Smooth muscle cell (in vitro differentiated cells): ENCODE results near the gene BMAL1. TPM values are rescaled to one million over a fixed set of nuclear protein-coding genes. Genes with fewer than 3 reads are reported as not detected.

Experiments used
- DNase-seq: peaks from one replicate; lab custom pipeline; 2025; ENCODE audit not compliant: unreplicated experiment; lab: John Stamatoyannopoulos, UW
- H2AFZ ChIP-seq: fragments of 200-600 bp; sonication (generic); 2 replicates; pipeline ENCODE4 v1.6.0; 2016; ENCODE audit warnings: antibody characterized with exemption, low read depth, mild to moderate bottlenecking
- H3F3A ChIP-seq: fragments of 200-600 bp; sonication (generic); 2 replicates; pipeline ENCODE4 v1.6.0; 2017; ENCODE audit warnings: antibody characterized with exemption, low read depth
- H3K27ac ChIP-seq: fragments of 200-600 bp; sonication (generic); 2 replicates; pipeline ENCODE4 v1.5.1; 2016; ENCODE audit warnings: low read depth, mild to moderate bottlenecking
- H3K27me3 ChIP-seq: fragments of 200-600 bp; sonication (generic); 2 replicates; pipeline ENCODE4 v1.6.1; 2016; ENCODE audit warnings: low read depth, mild to moderate bottlenecking
- H3K36me3 ChIP-seq: fragments of 200-600 bp; sonication (generic); 2 replicates; pipeline ENCODE4 v1.5.1; 2016; ENCODE audit warnings: low read depth
- H3K4me1 ChIP-seq: fragments of 200-600 bp; sonication (generic); 2 replicates; pipeline ENCODE4 v1.5.1; 2016; ENCODE audit warnings: low read depth
- H3K4me2 ChIP-seq: fragments of 200-600 bp; sonication (generic); 2 replicates; pipeline ENCODE4 v1.6.0; 2016; ENCODE audit warnings: mild to moderate bottlenecking
- H3K4me3 ChIP-seq: fragments of 200-600 bp; sonication (generic); 2 replicates; pipeline ENCODE4 v1.5.1; 2016; ENCODE audit warnings: mild to moderate bottlenecking
- H3K79me2 ChIP-seq: fragments of 200-600 bp; sonication (generic); 2 replicates; pipeline ENCODE4 v1.6.0; 2016; ENCODE audit warnings: low read depth, mild to moderate bottlenecking
- H3K9ac ChIP-seq: fragments of 200-600 bp; sonication (generic); 2 replicates; pipeline ENCODE4 v1.6.0; 2016; ENCODE audit warnings: low read depth
- H3K9me3 ChIP-seq: fragments of 200-600 bp; sonication (generic); replicated peaks from 2 replicates; pipeline ENCODE4 v1.5.1; 2016; ENCODE audit warnings: low read depth
- H4K20me1 ChIP-seq: fragments of 200-600 bp; sonication (generic); 2 replicates; pipeline ENCODE4 v1.6.0; 2016; ENCODE audit warnings: low read depth
- CTCF ChIP-seq: fragments of 200-600 bp; sonication (generic); IDR thresholded peaks from 2 replicates; pipeline ENCODE4 v1.5.1; 2017; ENCODE audit warnings: borderline replicate concordance, mild to moderate bottlenecking, antibody characterized with exemption; ENCODE audit not compliant: insufficient read depth, poor library complexity, severe bottlenecking
- WGBS: methylation state at CpG from one replicate; pipeline ENCODE4 v1.1.7; 2016; ENCODE audit warnings: low lambda C conversion rate; 5-methylcytosine and 5-hydroxymethylcytosine counted together
- polyA plus RNA-seq: library from polyadenylated mRNA; unstranded; fragments of >200 nt; fragmentation: Nextera tagmentation; extraction: Ambion mirVana; gene quantifications from 2 replicates; pipeline ENCODE4 v1.2.1, GENCODE V29; 2016
- total RNA-seq: library from RNA; depleted of rRNA; stranded (reverse); fragments of >200 nt; gene quantifications from 2 replicates; pipeline ENCODE4 v1.2.3, GENCODE V29; 2014

BMAL1 gene
- total and polyA plus RNA-seq, 2 experiments from 2014 or later: 9.9 to 24.5 TPM

GRCh38 chr11:13362596-13363109 lies 85.1 kb downstream of the BMAL1 start:
- 94% methylated on average over 9 of the region's 9 CpGs for WGBS
- H3K4me3 ChIP-seq: no peak overlapping the region
- H3K79me2 ChIP-seq: no peaks in the 10 kb centered on the region
- H4K20me1 ChIP-seq: no peaks in the 10 kb centered on the region
- H3K27me3 ChIP-seq: no peaks in the 10 kb centered on the region
- no peak overlapping the region for H2AFZ ChIP-seq
- H3K4me1 ChIP-seq: peaks cover 7% of the 10 kb centered on the region
- no peaks in the 10 kb centered on the region for H3K36me3 ChIP-seq
- DNase-seq: no peak
- H3K9ac ChIP-seq: no peak overlapping the region
- H3K27ac ChIP-seq: no peak overlapping the region
- TF ChIP-seq CTCF: no peak
- H3F3A ChIP-seq: no peaks in the 10 kb centered on the region
- no peak overlapping the region for H3K4me2 ChIP-seq
- H3K9me3 ChIP-seq: no peaks in the 10 kb centered on the region

GRCh38 chr11:13364388-13364787 lies 86.8 kb downstream of the BMAL1 start:
- 53% methylated on average over 2 of the region's 2 CpGs for WGBS
- H2AFZ ChIP-seq: no peak overlapping the region
- no peaks in the 10 kb centered on the region for H4K20me1 ChIP-seq
- TF ChIP-seq CTCF: no peak
- no peak for DNase-seq
- H3K4me2 ChIP-seq: no peak overlapping the region
- H3K27ac ChIP-seq: no peak overlapping the region
- H3F3A ChIP-seq: no peaks in the 10 kb centered on the region
- no peak overlapping the region for H3K4me3 ChIP-seq
- no peaks in the 10 kb centered on the region for H3K36me3 ChIP-seq
- no peaks in the 10 kb centered on the region for H3K27me3 ChIP-seq
- no peaks in the 10 kb centered on the region for H3K79me2 ChIP-seq
- H3K9ac ChIP-seq: no peak overlapping the region
- H3K4me1 ChIP-seq: peaks cover 7% of the 10 kb centered on the region
- no peaks in the 10 kb centered on the region for H3K9me3 ChIP-seq

- Histone ChIP-seq H2AFZ (no peak overlapping the region), H3K9ac (no peak overlapping the region), H3F3A (no peaks in the 10 kb centered on the region), H4K20me1 (no peaks in the 10 kb centered on the region), H3K9me3 (no peaks in the 10 kb centered on the region), H3K27me3 (no peaks in the 10 kb centered on the region), H3K4me2 (no peak overlapping the region), H3K36me3 (no peaks in the 10 kb centered on the region), H3K4me3 (no peak overlapping the region), H3K4me1 (no peaks in the 10 kb centered on the region), H3K79me2 (no peaks in the 10 kb centered on the region), H3K27ac (no peak overlapping the region)
- no peak for TF ChIP-seq CTCF
- DNase-seq: no peak
- 74% methylated on average over 7 of the region's 7 CpGs for WGBS
These were observed 88.9 kb downstream of the BMAL1 start for GRCh38 chr11:13366266-13367026.

GRCh38 chr11:13367115-13367514 lies 89.5 kb downstream of the BMAL1 start:
- H3K4me3 ChIP-seq: no peak overlapping the region
- 91% methylated on average over 4 of the region's 4 CpGs for WGBS
- H3K36me3 ChIP-seq: no peaks in the 10 kb centered on the region
- no peak for TF ChIP-seq CTCF
- no peak for DNase-seq
- H2AFZ ChIP-seq: no peak overlapping the region
- no peaks in the 10 kb centered on the region for H3K79me2 ChIP-seq
- no peaks in the 10 kb centered on the region for H4K20me1 ChIP-seq
- no peak overlapping the region for H3K4me2 ChIP-seq
- H3K4me1 ChIP-seq: no peaks in the 10 kb centered on the region
- no peaks in the 10 kb centered on the region for H3K27me3 ChIP-seq
- H3F3A ChIP-seq: no peaks in the 10 kb centered on the region
- H3K9ac ChIP-seq: no peak overlapping the region
- H3K27ac ChIP-seq: peak overlapping the region; percentile 70
- H3K9me3 ChIP-seq: no peaks in the 10 kb centered on the region
